PFSK-1 (cell line): Measurements from ENCODE around the gene GPD1L. TPM values are rescaled to one million over a fixed set of nuclear protein-coding genes. Genes with fewer than 3 reads are reported as not detected.

Experiments used
- FOXP2 ChIP-seq: optimal IDR thresholded peaks from 2 replicates; pipeline ENCODE3; 2011; ENCODE audit warnings: borderline replicate concordance, control low read depth, inconsistent platforms; ENCODE audit not compliant: insufficient read depth; ENCODE audit errors: extremely low read length, extremely low read depth
- POLR2AphosphoS5 ChIP-seq: IDR thresholded peaks from 2 replicates; pipeline ENCODE4 v1.6.1; 2012; ENCODE audit warnings: low read depth, mild to moderate bottlenecking, control low read depth, low read length, moderate library complexity
- REST ChIP-seq, 2 experiments: IDR thresholded peaks; 2 replicates each; pipeline versions ENCODE4 v1.6.1 to v1.8.0; 2011 to 2012; ENCODE audit warnings: low read depth in 2 of 2, low read length in 2 of 2, control low read depth in 1 of 2, inconsistent platforms in 1 of 2, mild to moderate bottlenecking in 1 of 2, moderate library complexity in 1 of 2; ENCODE audit not compliant: insufficient read depth in 1 of 2
- SIN3A ChIP-seq: IDR thresholded peaks from 2 replicates; pipeline ENCODE4 v1.6.1; 2012; ENCODE audit warnings: mild to moderate bottlenecking, low read length, moderate library complexity, borderline replicate concordance; ENCODE audit not compliant: insufficient read depth
- TAF1 ChIP-seq: IDR thresholded peaks from 2 replicates; pipeline ENCODE4 v1.6.1; 2012; ENCODE audit warnings: low read length, control low read depth, borderline replicate concordance; ENCODE audit not compliant: insufficient read depth
- polyA plus RNA-seq: library from polyadenylated mRNA; unstranded; fragments of >200 nt; gene quantifications from one replicate; pipeline ENCODE4 v1.2.1, GENCODE V29; 2012; ENCODE audit warnings: low read depth, missing spikeins; ENCODE audit not compliant: insufficient read length

The GPD1L gene
- 19.0 TPM for polyA plus RNA-seq

DNA sequence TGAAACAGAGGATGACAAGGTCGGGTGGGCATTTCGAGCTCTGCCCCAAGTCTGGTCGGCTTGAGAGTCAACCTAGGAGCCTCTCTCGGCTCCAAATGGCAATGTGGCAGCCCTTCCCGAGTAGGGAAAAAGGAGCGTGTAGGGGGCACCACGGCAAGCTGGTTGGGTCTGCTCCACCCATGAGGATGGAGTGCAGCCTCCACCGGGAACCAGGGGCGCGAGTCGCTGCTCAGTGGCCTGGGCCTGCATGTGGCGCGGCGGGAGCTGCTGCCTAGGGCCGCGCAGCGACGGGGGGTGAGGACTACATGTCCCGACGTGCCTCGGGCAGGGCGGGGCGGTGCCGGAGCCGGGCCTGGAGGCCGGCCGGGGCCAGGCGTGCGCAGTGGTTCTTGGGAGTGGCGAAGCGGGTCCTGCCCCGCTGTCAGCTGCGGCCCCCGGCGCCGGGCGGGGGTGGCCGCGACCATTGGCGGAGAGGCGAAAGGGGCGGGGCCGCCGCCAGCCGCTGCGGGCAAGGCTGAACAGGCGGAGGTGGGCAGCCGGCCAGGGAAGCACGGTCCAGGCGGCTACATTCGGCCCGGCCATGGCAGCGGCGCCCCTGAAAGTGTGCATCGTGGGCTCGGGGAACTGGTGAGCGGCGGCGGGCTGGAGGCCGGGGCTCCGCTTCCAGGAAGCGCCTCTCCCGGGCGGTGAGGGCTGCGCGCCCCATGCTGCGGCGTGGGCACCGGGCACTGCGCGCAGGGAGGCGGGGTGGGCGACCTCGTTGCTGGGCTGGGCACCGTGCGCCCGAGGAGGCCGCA, at the start of gene GPD1L:
TSS of gene GPD1L (plus strand) at position 489 of the 797 bp plus-strand sequence. CDS start at position 581, 92 bp downstream.
- TF ChIP-seq POLR2AphosphoS5 (peak; percentile 49; the same call in 1 of the 2 replicates), REST (IDR thresholded peaks at IDR 0.05; ENCODE audit: insufficient read depth in 1 of 2, low read depth in 2 of 2, low read length in 2 of 2) (no peak), FOXP2 (peak; percentile 56), TAF1 (peak; percentile 57; the same call in 1 of the 2 replicates), SIN3A (no peak)

DNA sequence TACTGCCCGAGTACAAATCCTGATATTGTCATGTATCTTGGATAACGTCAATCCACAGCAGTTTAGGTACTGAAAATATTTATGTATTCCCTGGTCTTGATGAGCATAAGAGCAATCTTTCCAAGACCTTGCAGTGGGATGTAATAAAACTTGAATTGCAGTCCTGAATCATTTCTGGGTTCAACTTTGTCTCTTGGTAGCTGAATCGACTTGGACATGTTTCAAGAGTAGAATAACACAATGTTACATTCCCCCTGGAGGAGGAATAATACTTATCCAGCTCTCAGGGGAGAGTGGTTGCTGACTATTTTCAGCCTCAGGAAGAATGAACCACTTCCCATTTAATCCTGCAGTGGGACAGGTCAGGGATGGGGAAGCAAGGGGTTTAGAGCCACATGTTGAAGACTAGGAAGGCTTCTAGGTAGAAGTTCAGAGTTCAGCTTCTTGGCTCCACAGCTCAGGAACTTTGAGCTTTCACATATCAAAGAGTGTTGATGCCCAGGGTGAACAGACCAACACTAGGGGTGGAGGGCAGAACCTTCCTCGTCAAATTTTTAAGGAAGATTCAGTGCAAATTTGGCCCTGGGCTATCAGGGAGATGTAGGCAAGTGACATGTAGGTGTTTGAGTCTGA, 43.4 kb upstream of the GPD1L start:
- TF ChIP-seq TAF1: no peak
- no peak for TF ChIP-seq POLR2AphosphoS5
- TF ChIP-seq SIN3A: no peak
- TF ChIP-seq FOXP2: no peak
- TF ChIP-seq REST (IDR thresholded peaks at IDR 0.05; ENCODE audit: insufficient read depth in 1 of 2, low read depth in 2 of 2, low read length in 2 of 2): no peak

DNA sequence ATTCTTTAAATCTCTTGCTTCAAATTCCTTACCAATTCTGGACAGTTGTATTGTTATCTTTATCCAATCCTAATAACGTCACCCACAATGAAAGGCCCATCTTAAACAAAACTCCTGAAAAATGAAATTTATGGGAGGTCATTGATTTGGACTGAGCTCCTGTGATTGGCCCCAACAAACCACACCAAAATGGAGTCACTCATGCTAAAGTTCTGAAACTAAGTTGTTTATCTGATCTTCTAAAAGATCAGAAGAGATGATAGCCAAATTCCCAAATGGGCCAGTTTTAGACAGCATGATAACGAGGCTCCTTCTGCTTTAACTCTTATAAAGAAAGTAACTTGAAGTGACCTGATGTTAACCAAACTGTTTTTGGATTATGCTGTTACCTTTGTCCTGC, 39.7 kb upstream of the GPD1L start:
- TF ChIP-seq TAF1 (no peak), SIN3A (no peak), REST (IDR thresholded peaks at IDR 0.05; ENCODE audit: insufficient read depth in 1 of 2, low read depth in 2 of 2, low read length in 2 of 2) (no peak), POLR2AphosphoS5 (no peak), FOXP2 (no peak)

DNA sequence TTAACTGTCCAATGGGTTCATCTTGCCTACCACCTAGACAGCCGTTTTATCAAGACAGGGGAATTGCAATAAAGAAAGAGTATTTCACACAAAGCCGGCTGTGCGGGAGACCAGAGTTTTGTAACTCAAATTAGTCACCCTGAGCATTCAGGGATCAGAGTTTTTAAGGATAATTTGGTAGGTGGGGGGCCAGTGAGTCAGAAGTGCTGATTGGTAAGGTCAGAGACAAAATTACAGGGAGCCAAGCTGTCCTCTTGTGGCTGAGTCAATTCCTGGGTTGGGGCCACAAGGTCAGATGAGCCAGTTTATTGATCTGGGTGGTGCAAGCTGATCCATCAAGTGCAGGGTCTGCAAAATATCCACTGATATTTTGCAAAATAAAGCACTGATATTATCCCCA, 29.9 kb upstream of the GPD1L start:
- no peak for TF ChIP-seq TAF1
- no peak for TF ChIP-seq POLR2AphosphoS5
- no peak for TF ChIP-seq SIN3A
- TF ChIP-seq REST (IDR thresholded peaks at IDR 0.05; ENCODE audit: insufficient read depth in 1 of 2, low read depth in 2 of 2, low read length in 2 of 2): no peak
- TF ChIP-seq FOXP2: no peak
